DND-41 (cell line): ENCODE measurements around the gene RPP14.

Experiments used
- ATAC-seq: fragments of 200-7000 bp; cut with Tn5 transposase; 3 replicates; pipeline ENCODE4 v1.9.1; 2021; ENCODE audit warnings: low read depth; ENCODE audit not compliant: insufficient read depth
- DNase-seq: peaks from one replicate; pipeline ENCODE4 v3.0.0-alpha.2; 2020
- H2AFZ ChIP-seq: 2 replicates; pipeline ENCODE4 v1.6.0; 2012; ENCODE audit warnings: low read depth, low read length
- H3K27ac ChIP-seq: 2 replicates; pipeline ENCODE4 v1.5.1; 2012; ENCODE audit warnings: low read length, inconsistent platforms
- H3K27me3 ChIP-seq: fragments of 200-600 bp; sonication (generic); 2 replicates; pipeline ENCODE4 v1.6.0; 2012; ENCODE audit warnings: low read length, mild to moderate bottlenecking, inconsistent platforms; ENCODE audit not compliant: insufficient read depth, poor library complexity
- H3K36me3 ChIP-seq: 2 replicates; pipeline ENCODE4 v1.5.1; 2012; ENCODE audit warnings: low read length, inconsistent platforms; ENCODE audit not compliant: insufficient read depth
- H3K4me1 ChIP-seq: 2 replicates; pipeline ENCODE4 v1.5.1; 2012; ENCODE audit warnings: mild to moderate bottlenecking, low read length; ENCODE audit not compliant: insufficient read depth
- H3K4me2 ChIP-seq: 2 replicates; pipeline ENCODE4 v1.6.0; 2012; ENCODE audit warnings: mild to moderate bottlenecking, moderate library complexity, low read length, inconsistent platforms; ENCODE audit not compliant: insufficient read depth
- H3K4me3 ChIP-seq, 2 experiments: fragments of 200-600 bp in 1 of 2; shearing (Covaris generic) in 1 of 2; 2 replicates each; pipeline ENCODE4 v1.5.1; 2012 to 2016; ENCODE audit warnings: inconsistent platforms in 2 of 2, low read length in 2 of 2, mild to moderate bottlenecking in 2 of 2, low read depth in 1 of 2, moderate library complexity in 1 of 2
- H3K79me2 ChIP-seq: 2 replicates; pipeline ENCODE4 v1.6.0; 2012; ENCODE audit warnings: low read length, inconsistent platforms; ENCODE audit not compliant: insufficient read depth
- H3K9ac ChIP-seq: 2 replicates; pipeline ENCODE4 v1.6.0; 2012; ENCODE audit warnings: low read depth, mild to moderate bottlenecking, inconsistent platforms, low read length, moderate library complexity
- H3K9me3 ChIP-seq: 2 replicates; pipeline ENCODE4 v1.5.1; 2012; ENCODE audit warnings: low read length, moderate library complexity, mild to moderate bottlenecking, inconsistent platforms; ENCODE audit not compliant: insufficient read depth, severe bottlenecking
- H4K20me1 ChIP-seq: 2 replicates; pipeline ENCODE4 v1.6.0; 2012; ENCODE audit warnings: low read length; ENCODE audit not compliant: insufficient read depth
- CTCF ChIP-seq: IDR thresholded peaks from 2 replicates; pipeline ENCODE4 v1.5.1; 2012; ENCODE audit warnings: borderline replicate concordance, low read length, moderate library complexity, mild to moderate bottlenecking; ENCODE audit not compliant: poor library complexity, severe bottlenecking; ENCODE audit errors: extremely low read depth
- EZH2 ChIP-seq: IDR thresholded peaks from 3 replicates; pipeline ENCODE4 v1.6.1; 2012; ENCODE audit warnings: borderline replicate concordance, low read depth, mild to moderate bottlenecking, moderate library complexity, low read length, inconsistent platforms; ENCODE audit not compliant: severe bottlenecking

RPP14 gene

GRCh38 chr3:58317811-58318210 lies 11.8 kb downstream of the RPP14 start:
- Histone ChIP-seq H3K9me3 (no peaks in the 10 kb centered on the region), H3K9ac (no peak overlapping the region), H3K4me2 (no peak overlapping the region), H3K36me3 (peaks cover 74% of the 10 kb centered on the region), H3K4me3 (no peak overlapping the region), H2AFZ (no peak overlapping the region), H3K27ac (no peak overlapping the region), H4K20me1 (peaks cover 9% of the 10 kb centered on the region), H3K79me2 (peaks cover 3% of the 10 kb centered on the region; the same call in 1 of the 2 replicates), H3K27me3 (no peaks in the 10 kb centered on the region), H3K4me1 (no peaks in the 10 kb centered on the region)
- TF ChIP-seq CTCF = no peak
- TF ChIP-seq EZH2 = no peak
- DNase-seq (no peak), ATAC-seq (no peak)

- TF ChIP-seq EZH2 = no peak
- TF ChIP-seq CTCF = no peak
- H3K27me3 ChIP-seq = no peaks in the 10 kb centered on the region
- no peak for DNase-seq
- H3K9ac ChIP-seq = no peak overlapping the region
- H3K4me2 ChIP-seq = no peak overlapping the region
- H3K79me2 ChIP-seq = no peaks in the 10 kb centered on the region
- no peaks in the 10 kb centered on the region for H3K4me1 ChIP-seq
- no peak for ATAC-seq
- H3K9me3 ChIP-seq = no peaks in the 10 kb centered on the region
- H3K27ac ChIP-seq = no peak overlapping the region
- H4K20me1 ChIP-seq = peaks cover 4% of the 10 kb centered on the region; the same call in 1 of the 2 replicates
- H2AFZ ChIP-seq = no peak overlapping the region
- no peak overlapping the region for H3K4me3 ChIP-seq
- peaks cover 38% of the 10 kb centered on the region for H3K36me3 ChIP-seq
Measured at GRCh38 chr3:58321791-58322190, 15.7 kb downstream of the RPP14 start.

- TF ChIP-seq CTCF (no peak), EZH2 (no peak)
- Histone ChIP-seq H3K4me2 (no peak overlapping the region), H4K20me1 (no peaks in the 10 kb centered on the region)
Measured at GRCh38 chr3:58322793-58323192, 16.7 kb downstream of the RPP14 start.

More at GRCh38 chr3:58322793-58323192, 16.7 kb downstream of the RPP14 start:
- no peaks in the 10 kb centered on the region for H3K4me1 ChIP-seq
- no peak overlapping the region for H3K4me3 ChIP-seq
- no peaks in the 10 kb centered on the region for H3K27me3 ChIP-seq
- DNase-seq (no peak), ATAC-seq (no peak)
- H3K27ac ChIP-seq = no peak overlapping the region
- no peak overlapping the region for H2AFZ ChIP-seq
- no peaks in the 10 kb centered on the region for H3K9me3 ChIP-seq
- H3K79me2 ChIP-seq = no peaks in the 10 kb centered on the region
- H3K9ac ChIP-seq = no peak overlapping the region
- H3K36me3 ChIP-seq = peaks cover 28% of the 10 kb centered on the region
